HG03135 (cell line): ENCODE results near the gene NME3.
"Not testable (repeated sequence)": the region's sequence is repeated elsewhere in the genome, so short reads cannot be mapped to it uniquely, and the experiment has no call there.

Experiments
- ATAC-seq: cut with Tn5 transposase; IDR thresholded peaks from one replicate; pipeline ENCODE4 v1.9.1; 2021; ENCODE audit warnings: mild to moderate bottlenecking, moderate library complexity; ENCODE audit not compliant: unreplicated experiment

The NME3 gene

DNA sequence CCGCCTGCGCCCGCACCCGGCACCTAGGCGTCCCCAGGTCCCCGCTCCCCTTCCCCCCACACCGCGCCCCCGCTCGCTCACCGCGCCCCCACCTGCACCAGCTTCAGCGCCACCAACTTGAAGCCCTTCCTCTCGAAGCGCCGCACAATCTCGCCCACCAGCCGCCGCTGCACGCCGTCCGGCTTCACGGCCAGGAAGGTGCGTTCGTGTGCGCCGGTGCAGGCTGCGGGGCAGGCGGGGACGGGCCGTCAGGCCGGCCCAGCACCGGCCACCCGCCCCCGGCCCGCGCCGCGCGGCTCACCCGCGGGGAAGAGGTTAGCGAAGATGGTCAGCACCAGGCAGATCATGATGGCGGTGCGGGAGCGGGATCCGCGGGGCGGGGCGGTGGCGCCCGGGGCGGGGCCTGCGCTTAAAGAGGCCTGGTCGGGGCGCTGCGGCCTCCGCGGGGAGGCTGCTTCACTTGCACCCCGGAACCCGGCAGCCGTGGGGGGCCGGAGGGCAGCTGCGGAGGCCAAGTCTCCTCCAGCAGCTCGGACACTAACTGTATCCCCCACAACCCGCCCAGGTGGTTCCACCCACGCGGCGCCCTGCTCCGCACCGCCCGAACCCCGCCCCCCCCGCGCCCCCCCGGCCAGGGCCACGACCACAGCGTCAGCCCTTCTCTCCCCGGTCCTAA is at the start of gene NME3:
TSS of gene NME3 (minus strand) at position 356 of the 676 bp plus-strand sequence. CDS start at position 347, 9 bp downstream.
- no peak for ATAC-seq

DNA sequence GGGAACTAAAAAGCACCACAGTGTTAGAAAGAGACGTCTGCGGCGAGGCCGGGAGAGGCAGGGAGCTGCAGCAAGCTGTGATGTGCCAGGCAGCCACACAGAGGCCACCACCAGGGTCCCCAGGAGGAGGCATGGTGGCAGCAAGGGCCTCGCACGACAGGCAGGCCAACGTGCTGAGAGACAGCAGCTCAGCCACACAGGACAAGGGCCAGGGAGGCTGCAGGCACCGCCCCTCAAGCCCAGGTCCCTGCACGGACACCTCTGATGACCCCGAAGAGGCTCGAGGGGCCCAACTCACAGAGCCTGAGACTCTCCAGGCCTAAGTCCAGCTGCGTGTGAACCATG is 49.6 kb upstream of the NME3 start:
- no peak for ATAC-seq

DNA sequence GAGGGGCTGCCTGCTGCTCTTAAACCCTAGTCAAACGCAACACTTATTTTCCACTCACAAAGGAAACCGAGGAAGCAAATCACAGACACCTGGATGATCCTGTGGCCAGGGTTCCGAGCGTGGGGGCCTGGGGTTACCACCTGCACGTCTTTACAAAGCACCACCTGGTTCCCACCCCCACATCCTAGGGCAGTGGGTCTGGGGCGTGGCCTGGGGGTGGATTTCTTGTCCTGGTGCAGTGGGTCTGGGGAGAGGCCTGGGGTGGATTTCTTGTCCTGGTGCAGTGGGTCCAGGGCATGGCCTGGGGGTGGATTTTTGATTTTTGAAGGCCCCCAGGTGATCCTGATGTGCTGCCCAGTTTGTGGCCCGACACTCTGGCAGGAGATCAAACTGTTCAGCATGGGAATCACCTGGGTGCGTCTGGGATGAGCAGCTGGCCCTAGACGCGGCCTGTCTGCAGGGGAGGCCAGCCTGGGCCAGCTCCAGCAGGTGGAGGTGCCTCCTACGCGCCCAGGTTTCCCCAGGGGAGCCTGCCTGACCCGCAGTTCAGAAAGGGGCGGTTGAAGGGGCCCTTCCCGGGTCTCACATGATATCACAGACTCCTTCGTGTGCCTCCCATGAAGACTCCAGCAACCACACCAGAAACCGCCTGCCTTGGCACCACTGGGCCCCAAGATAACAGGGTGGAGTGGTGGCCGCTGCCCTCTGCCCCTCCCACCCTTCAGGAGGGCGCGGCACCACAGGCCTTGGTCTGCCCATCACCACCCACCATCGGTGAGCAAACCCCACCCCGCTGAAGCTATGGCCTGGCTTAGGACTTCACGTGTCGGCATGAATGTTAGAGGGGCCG is 49.0 kb upstream of the NME3 start:
- ATAC-seq: no peak

DNA sequence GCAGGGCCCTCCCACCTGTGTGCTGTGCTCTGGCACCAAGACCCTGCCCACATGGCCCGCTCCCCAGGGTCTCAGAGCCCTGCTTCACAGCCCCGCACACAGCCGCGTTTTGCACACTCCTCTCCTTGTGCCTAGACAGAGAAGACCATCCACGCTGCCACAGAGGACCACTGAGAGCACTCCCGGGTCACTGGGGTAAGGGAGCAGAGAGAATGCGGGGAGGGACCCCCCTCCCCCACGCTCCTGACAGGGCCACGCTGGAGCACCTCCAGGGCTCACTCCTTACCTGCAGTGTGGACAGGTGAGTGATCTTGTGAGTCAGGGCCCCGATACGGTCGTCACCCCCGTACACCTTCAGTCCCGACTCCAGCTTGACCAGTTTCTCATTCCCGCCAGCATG is 48.3 kb upstream of the NME3 start:
- no peak for ATAC-seq

DNA sequence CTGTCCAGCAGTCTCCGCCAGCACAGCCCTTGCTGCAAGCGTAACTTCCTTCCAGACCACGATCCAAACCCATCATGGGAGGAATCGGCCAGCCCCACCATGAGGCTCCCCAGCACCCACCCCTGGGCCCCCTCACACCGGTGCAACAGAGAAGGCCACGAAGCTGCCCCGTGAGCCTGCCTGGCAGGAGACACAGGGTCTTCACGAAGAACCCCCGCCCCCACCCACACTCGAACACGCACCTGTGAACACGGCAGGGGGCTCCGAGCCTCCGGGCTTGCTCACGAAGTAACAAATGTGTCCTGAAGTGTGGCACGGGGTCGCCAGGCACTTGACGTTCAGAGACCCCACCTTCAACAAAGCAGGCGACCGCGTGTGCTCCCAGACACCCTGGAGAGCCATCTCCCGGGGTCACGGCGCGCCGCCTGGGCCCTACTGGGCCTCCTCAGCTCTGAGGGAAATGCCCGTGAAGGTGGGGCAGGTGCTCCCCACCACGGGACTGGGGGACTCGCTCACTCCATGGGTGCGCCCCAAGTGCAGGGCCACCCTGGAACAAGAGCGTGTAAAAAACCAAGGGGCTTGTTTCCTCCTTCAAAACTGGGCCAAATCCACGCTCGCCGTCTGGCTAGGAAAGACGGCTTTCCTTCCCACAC is 47.7 kb upstream of the NME3 start:
- no peak for ATAC-seq

DNA sequence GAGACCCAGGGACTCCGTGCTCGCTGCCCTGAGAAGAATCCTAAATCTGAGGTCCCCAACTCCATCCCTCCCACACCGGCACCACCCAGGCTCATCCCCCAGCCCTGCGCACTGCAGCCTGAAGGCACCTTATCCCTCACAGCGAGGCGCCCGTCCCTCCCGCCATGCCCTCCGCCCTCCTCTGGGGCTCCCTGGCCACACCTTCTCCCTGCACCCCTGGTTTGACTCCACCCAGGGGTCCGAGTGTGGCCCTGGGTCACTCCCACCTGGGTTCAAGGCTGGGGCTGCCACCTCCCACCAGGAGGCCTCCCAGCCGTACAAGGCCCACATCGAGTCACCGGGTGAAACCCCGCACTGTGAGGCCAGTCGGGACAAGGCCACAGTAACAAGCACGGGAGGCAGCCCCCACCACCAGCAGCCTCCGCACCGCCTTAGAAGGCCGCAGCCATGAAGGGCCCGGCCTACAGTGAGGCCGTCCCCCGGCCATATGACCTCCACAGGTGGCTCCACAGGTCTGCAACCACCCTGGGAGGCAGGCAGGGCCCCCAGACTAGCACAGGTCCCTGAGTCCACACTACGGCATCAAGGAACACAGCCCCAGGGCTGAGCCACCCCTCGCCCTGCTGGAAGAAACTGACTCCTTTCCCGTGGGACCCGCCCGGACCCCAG is 47.0 kb upstream of the NME3 start:
- ATAC-seq: no peak

DNA sequence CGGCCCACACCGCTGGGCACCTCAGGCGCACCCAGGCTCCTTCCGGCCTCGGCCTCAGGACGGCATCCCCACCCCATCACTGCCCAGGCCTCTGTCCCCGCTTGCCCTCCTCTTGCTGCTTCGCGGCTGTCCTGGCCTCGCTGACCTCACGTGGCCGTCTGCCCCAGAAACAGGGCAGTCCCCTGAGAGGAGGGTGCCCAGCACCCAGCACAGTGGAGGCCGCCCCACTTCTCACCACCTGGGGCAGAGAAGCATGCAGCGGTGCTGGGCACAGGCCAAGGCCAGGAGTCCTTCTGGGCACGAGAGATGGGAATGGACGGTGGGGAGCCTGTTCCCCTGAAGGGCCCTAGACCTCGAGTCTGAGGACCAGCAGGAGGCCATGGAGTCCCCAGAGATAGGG is 46.4 kb upstream of the NME3 start:
- ATAC-seq: no peak

DNA sequence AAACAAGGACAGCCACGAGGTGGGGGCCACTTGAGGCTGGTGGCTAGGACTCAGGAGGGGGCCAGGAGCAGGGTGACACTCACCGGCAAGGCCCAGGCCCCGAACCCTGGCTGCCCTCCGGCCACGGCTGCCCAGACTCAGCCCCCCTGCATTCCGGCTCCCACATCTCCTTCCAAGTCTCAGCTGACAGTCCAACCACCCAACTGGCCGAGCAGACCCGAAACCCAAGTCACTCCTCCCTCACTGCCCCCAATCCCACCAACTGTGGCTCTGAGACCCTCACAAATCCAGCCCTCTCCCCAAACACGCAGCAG is 45.9 kb upstream of the NME3 start:
- no peak for ATAC-seq

DNA sequence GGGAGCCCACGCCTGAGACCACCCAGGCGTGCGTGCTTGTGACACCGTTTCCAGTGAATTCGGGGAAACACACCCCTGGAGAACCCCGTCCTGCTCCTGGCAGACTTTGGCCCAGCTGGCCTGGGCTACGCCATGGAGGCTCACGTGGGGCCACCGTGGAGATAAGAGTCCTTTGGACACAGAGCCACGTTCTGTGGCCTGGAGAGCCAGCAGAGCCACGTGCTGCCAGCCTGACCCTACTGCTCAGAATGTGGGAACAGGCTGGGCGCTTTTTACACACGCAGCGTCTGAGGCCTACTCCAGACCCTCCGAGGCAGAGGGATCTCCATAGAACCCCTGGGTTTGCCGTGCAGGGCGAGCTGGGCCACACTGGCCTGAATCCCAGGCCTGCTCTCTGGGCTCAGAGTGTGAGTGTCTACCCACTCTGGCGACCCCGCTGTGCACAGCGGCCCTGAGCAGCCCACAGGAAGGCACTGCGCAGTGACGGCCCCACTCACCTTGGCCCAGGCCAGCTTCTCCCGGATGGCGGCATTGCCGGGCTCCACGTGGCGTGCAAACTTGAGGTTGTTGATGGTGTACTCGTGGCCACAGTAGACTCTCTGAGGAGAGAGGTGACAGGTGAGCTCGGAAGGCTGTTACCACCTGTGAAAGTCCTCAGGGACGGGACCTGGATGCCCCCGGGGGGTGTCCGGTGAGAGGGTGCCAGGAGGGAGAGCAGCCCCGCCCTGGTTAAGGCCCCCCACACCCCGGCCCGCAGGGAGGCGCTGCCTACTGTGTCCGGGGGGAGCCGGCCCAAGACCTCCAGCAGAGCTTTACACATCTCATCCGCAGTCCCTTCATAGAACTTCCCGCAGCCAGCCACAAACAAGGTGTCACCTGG is 45.3 kb upstream of the NME3 start:
- no peak for ATAC-seq

DNA sequence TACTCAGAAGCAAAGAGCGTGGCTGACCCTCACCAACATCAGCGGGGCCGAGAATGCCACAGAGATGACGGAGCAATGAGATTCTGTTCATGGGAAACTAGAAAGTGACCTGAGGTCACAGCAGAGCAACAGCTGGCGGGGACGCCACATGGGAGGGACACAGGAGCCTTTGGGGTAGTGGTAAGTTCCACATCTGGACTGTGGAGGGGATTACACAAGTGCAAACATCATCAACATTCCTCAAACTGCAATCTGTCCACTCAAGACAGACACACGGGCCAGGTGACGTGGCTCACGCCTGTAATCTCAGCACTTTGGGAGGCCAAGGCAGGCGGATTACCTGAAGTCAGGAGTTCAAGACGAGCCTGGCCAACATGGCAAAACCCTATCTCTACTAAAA is 44.1 kb upstream of the NME3 start:
- ATAC-seq: no peak

DNA sequence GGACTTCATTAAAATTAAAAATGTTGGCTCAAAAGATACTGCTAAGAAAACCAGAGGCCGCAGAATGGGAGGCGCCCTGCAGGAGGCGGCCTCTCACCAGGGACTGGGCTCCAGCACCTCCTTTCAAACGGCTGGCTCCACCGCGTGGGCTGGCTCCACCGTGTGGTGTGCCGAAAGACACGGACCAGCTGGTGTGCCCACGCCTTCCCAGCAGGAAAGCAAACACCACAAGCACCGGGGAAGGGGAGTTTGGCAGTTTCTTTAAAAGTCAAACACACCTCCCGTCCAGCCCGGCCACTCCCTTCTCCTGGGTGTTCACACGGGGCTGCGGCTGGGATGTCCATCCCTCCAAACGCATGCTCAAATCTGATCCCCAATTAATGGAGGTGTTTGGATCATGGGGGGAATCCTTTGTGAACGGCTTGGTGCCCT is 41.4 kb upstream of the NME3 start:
- no peak for ATAC-seq

DNA sequence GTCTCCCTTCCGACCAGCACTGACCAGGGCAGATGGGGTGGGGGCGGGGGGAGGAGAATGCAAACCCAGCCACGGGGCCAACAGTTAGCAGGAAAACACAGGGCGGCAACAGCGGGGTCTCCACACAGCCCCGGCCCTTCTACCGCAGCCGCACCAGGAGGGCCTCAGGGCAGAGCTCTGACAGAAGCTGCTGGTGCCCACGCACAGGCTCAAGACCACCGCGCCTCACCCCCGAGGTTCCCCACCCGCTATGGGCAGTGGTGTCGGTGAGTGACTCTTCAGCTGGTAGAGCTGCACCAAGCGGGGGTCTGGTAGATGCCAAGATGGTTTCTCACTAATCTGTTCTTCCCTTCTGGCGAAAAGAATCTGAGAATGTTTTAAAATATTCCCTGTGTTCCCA is 39.2 kb upstream of the NME3 start:
- ATAC-seq: no peak

DNA sequence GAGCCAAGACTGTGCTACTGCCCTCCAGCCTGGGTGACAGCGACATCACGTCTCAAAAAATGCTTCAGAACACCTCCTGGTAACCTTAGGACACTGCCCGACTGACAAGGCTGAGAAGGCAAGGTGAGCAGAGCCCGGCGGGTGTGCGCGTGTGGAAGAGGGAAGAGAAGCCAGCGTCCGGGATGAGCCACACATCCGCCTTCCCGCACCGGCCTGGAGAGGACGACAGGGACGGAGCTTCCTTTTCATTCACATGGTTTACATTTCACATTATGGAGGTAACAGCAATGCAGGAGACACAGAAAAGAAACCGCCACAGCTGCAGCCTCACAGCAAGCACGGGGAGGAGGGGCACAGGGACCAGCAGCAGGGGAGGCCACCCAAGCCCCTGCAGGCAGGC is 38.8 kb upstream of the NME3 start:
- no peak for ATAC-seq

DNA sequence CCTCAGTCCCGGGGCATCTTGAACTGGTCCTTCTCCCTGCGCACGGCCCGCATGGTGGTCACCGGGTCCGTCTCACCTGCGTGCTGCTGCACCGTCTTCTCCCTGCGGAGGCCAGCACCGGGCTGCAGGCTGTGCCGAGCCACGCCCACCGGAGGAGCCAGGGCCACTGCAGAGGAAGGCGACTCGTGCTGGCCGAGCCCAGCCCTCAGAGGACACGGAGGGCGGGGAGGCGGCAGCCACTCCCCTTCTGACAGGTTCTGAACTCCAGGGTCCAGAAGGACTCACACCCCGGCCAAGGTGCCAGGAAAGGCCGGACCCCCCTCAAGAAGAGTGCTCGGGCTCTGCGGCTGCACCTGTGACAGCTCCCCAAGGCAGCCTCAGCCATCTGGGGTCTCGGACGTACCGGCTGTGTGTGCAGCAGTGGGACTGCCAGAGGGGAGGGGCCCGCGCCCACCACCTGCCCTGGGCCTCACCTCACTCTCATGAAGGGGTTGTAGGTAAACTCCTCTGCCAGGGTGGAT is 38.0 kb upstream of the NME3 start:
- no peak for ATAC-seq

DNA sequence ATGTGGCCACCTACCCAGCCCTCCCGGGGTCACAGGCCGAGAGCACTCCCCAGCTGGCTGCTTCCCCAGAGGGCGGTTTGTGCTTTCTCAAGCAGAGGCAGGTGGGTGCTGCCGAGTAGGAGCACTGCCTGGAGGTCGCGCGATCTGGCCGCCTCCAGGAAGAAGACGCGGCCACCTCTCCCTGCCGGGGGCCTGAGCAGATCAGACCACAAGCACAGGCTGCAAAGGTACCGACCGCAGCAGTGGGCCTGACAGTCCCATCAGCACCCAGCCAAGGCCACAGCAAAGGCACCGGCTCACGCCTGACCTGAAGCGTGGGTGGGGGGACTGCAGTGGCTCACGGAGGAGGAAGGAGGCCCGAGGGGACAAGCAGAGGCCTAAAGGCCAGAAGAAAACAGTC is 37.3 kb upstream of the NME3 start:
- no peak for ATAC-seq

DNA sequence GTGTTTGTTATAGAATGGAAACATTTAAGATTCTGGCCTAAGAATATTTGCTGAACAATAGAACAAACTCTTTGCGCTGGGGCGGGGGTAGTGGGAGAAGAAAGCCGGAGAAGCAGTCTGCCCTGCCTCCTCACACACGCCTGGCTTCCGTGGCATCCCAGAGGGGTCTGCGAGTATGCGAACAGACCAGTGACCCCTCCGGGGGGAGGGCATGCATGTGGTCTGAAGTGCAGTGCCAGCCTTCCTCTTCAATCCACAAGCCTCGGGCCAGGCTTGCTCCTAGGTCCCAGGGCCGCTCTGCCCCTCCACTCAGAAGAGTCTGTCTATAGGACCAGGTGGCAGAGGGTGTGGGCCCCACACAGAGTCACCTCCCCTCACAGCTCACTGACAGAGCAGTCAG is 36.3 kb upstream of the NME3 start:
- ATAC-seq: no peak

DNA sequence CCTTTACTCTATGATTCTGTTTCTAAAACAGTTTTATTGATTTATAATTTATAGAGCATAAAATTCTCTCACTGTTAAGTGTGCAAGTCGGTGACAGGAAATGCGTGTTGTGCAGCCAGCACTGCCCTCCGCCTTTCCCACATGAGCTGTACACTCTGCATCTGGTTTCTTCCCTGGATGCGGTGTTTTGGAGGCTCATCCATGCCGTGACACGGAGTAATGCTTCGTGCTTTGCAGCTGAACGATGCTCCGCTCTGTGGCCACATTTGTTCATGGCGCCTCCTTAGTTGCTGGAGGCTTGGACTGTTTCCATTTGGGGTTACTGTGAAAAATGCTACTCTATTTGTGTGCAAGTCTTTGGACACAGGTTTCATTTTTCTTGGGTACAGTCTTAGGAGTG is 29.4 kb upstream of the NME3 start:
- ATAC-seq: no peak

DNA sequence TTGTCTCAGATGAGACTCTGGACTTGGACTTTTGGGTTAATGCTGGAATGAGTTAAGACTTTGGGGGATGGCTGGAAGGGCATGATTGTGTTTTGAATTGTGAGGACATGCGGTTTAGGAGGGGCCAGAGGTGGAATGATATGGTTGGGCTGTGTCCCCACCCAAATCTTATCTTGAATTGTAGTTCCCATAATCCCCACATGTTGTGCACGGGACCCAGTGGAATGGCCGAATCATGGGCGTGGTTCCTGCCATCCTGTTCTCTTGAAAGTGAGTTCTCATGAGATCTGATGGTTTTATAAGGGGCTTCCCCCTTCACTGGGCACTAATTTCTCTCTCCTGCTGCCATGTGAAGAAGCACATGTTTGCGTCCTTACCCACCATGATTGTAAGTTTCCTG is 27.9 kb upstream of the NME3 start:
- ATAC-seq: not testable (repeated sequence)

DNA sequence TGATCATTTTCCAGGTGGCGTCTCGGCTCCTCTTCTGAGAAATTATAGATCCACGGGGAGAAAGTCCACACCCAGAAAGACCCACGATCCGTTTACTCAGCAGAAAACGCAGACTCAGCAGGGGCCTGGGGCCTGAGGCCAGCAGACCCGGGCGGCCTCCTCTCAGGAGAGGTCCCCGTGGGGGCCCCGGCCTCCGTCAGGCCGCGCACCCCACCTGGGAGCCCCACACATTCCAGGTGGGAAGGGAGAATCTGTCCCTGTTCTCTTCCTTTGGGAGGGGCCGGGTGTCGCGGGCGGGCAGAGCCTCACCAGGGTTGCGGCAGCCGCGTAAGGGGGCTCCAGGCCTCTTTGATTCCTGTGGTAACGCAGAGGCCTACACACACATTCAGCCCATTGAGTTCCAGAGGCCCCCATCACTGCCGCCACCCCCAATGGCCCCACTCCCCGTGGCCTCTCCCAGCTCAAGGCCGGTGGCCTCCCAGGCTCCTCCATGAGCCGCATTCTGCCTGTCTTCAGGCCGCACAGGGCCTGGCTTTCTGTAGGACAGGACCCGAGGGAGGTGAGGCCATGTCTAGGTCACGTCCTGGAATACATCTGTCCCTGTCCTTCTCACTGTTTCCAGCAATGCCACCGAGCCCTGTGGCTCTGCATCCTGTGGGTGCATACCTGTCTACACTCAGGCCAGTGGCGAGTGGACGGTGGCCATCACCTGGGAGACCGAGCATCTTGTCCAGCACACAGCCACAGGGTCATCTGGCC is 23.7 kb upstream of the NME3 start:
- ATAC-seq: no peak
